Epidermal melanocyte (primary cell): ENCODE results near the gene WDR91.

Source experiments
- DNase-seq: peaks from one replicate; pipeline ENCODE4 v3.0.0; 2011; ENCODE audit warnings: low spot score; ENCODE audit not compliant: insufficient read length

The WDR91 gene

GRCh38 chr7:135199439-135199838, 11.9 kb downstream of the WDR91 start:
- no peak for DNase-seq

- no peak for DNase-seq
These were observed 13.2 kb downstream of the WDR91 start for GRCh38 chr7:135197906-135198655.

- no peak for DNase-seq
These were observed 14.0 kb downstream of the WDR91 start for GRCh38 chr7:135197343-135197742.

- DNase-seq: no peak
These were observed 15.2 kb downstream of the WDR91 start for GRCh38 chr7:135195968-135196629.

- no peak for DNase-seq
These were observed 16.2 kb downstream of the WDR91 start for GRCh38 chr7:135195156-135195555.

- DNase-seq: no peak
These were observed 16.7 kb downstream of the WDR91 start for GRCh38 chr7:135194494-135195095.

GRCh38 chr7:135193615-135194081, 17.7 kb downstream of the WDR91 start:
- peak; percentile 57 for DNase-seq

GRCh38 chr7:135192914-135193536, 18.3 kb downstream of the WDR91 start:
- DNase-seq: no peak

- DNase-seq: no peak
These were observed 20.6 kb downstream of the WDR91 start for GRCh38 chr7:135190703-135191102.

GRCh38 chr7:135189961-135190360, 21.4 kb downstream of the WDR91 start:
- no peak for DNase-seq

- DNase-seq: no peak
These were observed 22.1 kb downstream of the WDR91 start for GRCh38 chr7:135189221-135189662.

GRCh38 chr7:135188298-135188984, 22.9 kb downstream of the WDR91 start:
- no peak for DNase-seq

GRCh38 chr7:135186841-135187253, 24.5 kb downstream of the WDR91 start:
- no peak for DNase-seq

GRCh38 chr7:135186261-135186540, 25.1 kb downstream of the WDR91 start:
- no peak for DNase-seq

GRCh38 chr7:135185471-135186260, 25.7 kb downstream of the WDR91 start:
- no peak for DNase-seq

- DNase-seq: no peak
These were observed 27.0 kb downstream of the WDR91 start for GRCh38 chr7:135184254-135184841.

GRCh38 chr7:135183478-135183877, 27.8 kb downstream of the WDR91 start:
- DNase-seq: no peak

- no peak for DNase-seq
These were observed 29.2 kb downstream of the WDR91 start for GRCh38 chr7:135181929-135182678.

- DNase-seq: no peak
These were observed 29.9 kb downstream of the WDR91 start for GRCh38 chr7:135181261-135181928.
